OCI-LY7 (cell line): ENCODE data around the gene BNIP3. TPM values are rescaled to one million over a fixed set of nuclear protein-coding genes. Genes with fewer than 3 reads are reported as not detected.

Source experiments
- BruUV-seq: library from RNA; stranded (reverse); fragments of 400-500 nt; replicated peaks from 2 replicates; lab custom pipeline; 2021; lab: Mats Ljungman, UMichigan
- CTCF ChIA-PET: fragments of 300-600 bp; sonication (Branson Sonifier 250); formaldehyde crosslinking; loops from one replicate; lab custom pipeline; 2022; ENCODE audit warnings: antibody characterized with exemption; ENCODE audit not compliant: unreplicated experiment; lab: Charles Lee
- POLR2A ChIA-PET: fragments of 300-600 bp; sonication (Branson Sonifier 250); formaldehyde crosslinking; loops from one replicate; lab custom pipeline; 2022; ENCODE audit warnings: antibody characterized with exemption; lab: Charles Lee
- DNase-seq: peaks from one replicate; pipeline ENCODE4 v3.0.0-alpha.2; 2015; ENCODE audit warnings: low spot score
- H2AFZ ChIP-seq: fragments of 200-600 bp; sonication (generic), shearing (Covaris generic); 2 replicates; pipeline ENCODE4 v1.6.1; 2014; ENCODE audit warnings: mild to moderate bottlenecking, antibody characterized with exemption, low read length, moderate library complexity
- H3K27ac ChIP-seq: fragments of 200-600 bp; sonication (generic); 2 replicates; pipeline ENCODE4 v1.5.1; 2014; ENCODE audit warnings: mixed run types, low read depth, mild to moderate bottlenecking, moderate library complexity, low read length, inconsistent platforms; ENCODE audit not compliant: poor library complexity, severe bottlenecking
- H3K36me3 ChIP-seq: fragments of 200-600 bp; sonication (generic); 2 replicates; pipeline ENCODE4 v1.6.1; 2014; ENCODE audit warnings: mild to moderate bottlenecking, antibody characterized with exemption, low read length, moderate library complexity, mixed read lengths; ENCODE audit not compliant: insufficient read depth
- H3K4me1 ChIP-seq: fragments of 200-600 bp; sonication (generic); 2 replicates; pipeline ENCODE4 v1.5.1; 2014; ENCODE audit warnings: mild to moderate bottlenecking, low read length; ENCODE audit not compliant: insufficient read depth, poor library complexity, severe bottlenecking
- H3K4me2 ChIP-seq: fragments of 200-600 bp; sonication (generic); 2 replicates; pipeline ENCODE4 v1.6.1; 2014; ENCODE audit warnings: mild to moderate bottlenecking, low read length
- H3K4me3 ChIP-seq: fragments of 200-600 bp; sonication (generic); 2 replicates; pipeline ENCODE4 v1.5.1; 2014; ENCODE audit warnings: mild to moderate bottlenecking, low read depth, low read length; ENCODE audit not compliant: poor library complexity, severe bottlenecking
- H3K79me2 ChIP-seq: fragments of 200-600 bp; sonication (generic); 2 replicates; pipeline ENCODE4 v1.6.1; 2016; ENCODE audit warnings: low read depth, mild to moderate bottlenecking, low read length, moderate library complexity, mixed read lengths; ENCODE audit not compliant: insufficient read depth
- H3K9me2 ChIP-seq: fragments of 200-600 bp; sonication (generic); 2 replicates; pipeline ENCODE4 v1.6.1; 2016; ENCODE audit warnings: mild to moderate bottlenecking, low read length, mixed read lengths; ENCODE audit not compliant: insufficient read depth
- H3K9me3 ChIP-seq: fragments of 200-600 bp; sonication (generic); 2 replicates; pipeline ENCODE4 v1.6.1; 2014; ENCODE audit warnings: mild to moderate bottlenecking, mixed run types, low read length, mixed read lengths
- H4K20me1 ChIP-seq: fragments of 200-600 bp; sonication (generic); 2 replicates; pipeline ENCODE4 v1.6.1; 2014; ENCODE audit warnings: mild to moderate bottlenecking, antibody characterized with exemption, low read length, moderate library complexity, mixed read lengths; ENCODE audit not compliant: insufficient read depth
- CTCF ChIP-seq: fragments of 200-600 bp; sonication (generic); conservative IDR thresholded peaks from 2 replicates; pipeline ENCODE4 v1.5.1; 2014; ENCODE audit warnings: mild to moderate bottlenecking, antibody characterized with exemption, low read length, moderate library complexity, mixed read lengths
- EZH2phosphoT487 ChIP-seq: fragments of 200-600 bp; sonication (generic); IDR thresholded peaks from 2 replicates; pipeline ENCODE4 v1.6.1; 2018; ENCODE audit warnings: low read depth, borderline replicate concordance, mild to moderate bottlenecking, mixed run types, antibody characterized with exemption, low read length, moderate library complexity, mixed read lengths
- intact Hi-C: fragments of 100-400 bp; cut with micrococcal nuclease; formaldehyde crosslinking; loops from one replicate; pipeline ENCODE4 v1.10.0; 2022; ENCODE audit not compliant: unreplicated experiment
- total RNA-seq, 2 experiments: library from RNA; depleted of rRNA in 1 of 2; stranded (reverse); fragments of >200 nt in 1 of 2; shearing (Covaris generic) in 1 of 2; gene quantifications; 2 replicates each; pipeline ENCODE4 v1.2.3, GENCODE V29; 2014 to 2022

Gene BNIP3
- total RNA-seq, 2 experiments from 2014 or later: 60.1 to 99.8 TPM

- DNase-seq: no peak
- no peak overlapping the region for H3K4me2 ChIP-seq
- BruUV-seq: no TSS peak
- H3K79me2 ChIP-seq: no peaks in the 10 kb centered on the region
- no peaks in the 10 kb centered on the region for H3K4me1 ChIP-seq
- H3K4me3 ChIP-seq: no peak overlapping the region
- no peaks in the 10 kb centered on the region for H4K20me1 ChIP-seq
- no peaks in the 10 kb centered on the region for H3K9me3 ChIP-seq
- TF ChIP-seq CTCF: no peak
- no peak for TF ChIP-seq EZH2phosphoT487
- H3K36me3 ChIP-seq: peaks cover 30% of the 10 kb centered on the region
- H3K27ac ChIP-seq: no peak overlapping the region
- intact Hi-C loops: no loop called here
- no peaks in the 10 kb centered on the region for H3K9me2 ChIP-seq
- no peak overlapping the region for H2AFZ ChIP-seq
- POLR2A ChIA-PET: no interaction called here
- CTCF ChIA-PET: no interaction called here
These were observed 21.1 kb downstream of the BNIP3 start for GRCh38 chr10:131960631-131961046.

- CTCF ChIA-PET: no interaction called here
These were observed 21.9 kb downstream of the BNIP3 start for GRCh38 chr10:131959841-131960240.

More at GRCh38 chr10:131959841-131960240, 21.9 kb downstream of the BNIP3 start:
- Histone ChIP-seq H3K9me2 (no peaks in the 10 kb centered on the region), H3K4me1 (no peaks in the 10 kb centered on the region), H3K36me3 (peaks cover 36% of the 10 kb centered on the region), H3K9me3 (no peaks in the 10 kb centered on the region), H2AFZ (no peak overlapping the region), H3K4me3 (no peak overlapping the region), H4K20me1 (no peaks in the 10 kb centered on the region), H3K4me2 (no peak overlapping the region), H3K27ac (no peak overlapping the region), H3K79me2 (no peaks in the 10 kb centered on the region)
- BruUV-seq: no TSS peak
- intact Hi-C loops: no loop called here
- DNase-seq: no peak
- POLR2A ChIA-PET: no interaction called here
- TF ChIP-seq CTCF (no peak), EZH2phosphoT487 (no peak)
